ENCODE results near the gene SLC38A9.
A peak's percentile ranks its signal among the peaks of the same experiment; 100 is the strongest.
"Not testable (repeated sequence)": the region's sequence is repeated elsewhere in the genome, so short reads cannot be mapped to it uniquely, and the experiment has no call there.

SLC38A9 gene

DNA sequence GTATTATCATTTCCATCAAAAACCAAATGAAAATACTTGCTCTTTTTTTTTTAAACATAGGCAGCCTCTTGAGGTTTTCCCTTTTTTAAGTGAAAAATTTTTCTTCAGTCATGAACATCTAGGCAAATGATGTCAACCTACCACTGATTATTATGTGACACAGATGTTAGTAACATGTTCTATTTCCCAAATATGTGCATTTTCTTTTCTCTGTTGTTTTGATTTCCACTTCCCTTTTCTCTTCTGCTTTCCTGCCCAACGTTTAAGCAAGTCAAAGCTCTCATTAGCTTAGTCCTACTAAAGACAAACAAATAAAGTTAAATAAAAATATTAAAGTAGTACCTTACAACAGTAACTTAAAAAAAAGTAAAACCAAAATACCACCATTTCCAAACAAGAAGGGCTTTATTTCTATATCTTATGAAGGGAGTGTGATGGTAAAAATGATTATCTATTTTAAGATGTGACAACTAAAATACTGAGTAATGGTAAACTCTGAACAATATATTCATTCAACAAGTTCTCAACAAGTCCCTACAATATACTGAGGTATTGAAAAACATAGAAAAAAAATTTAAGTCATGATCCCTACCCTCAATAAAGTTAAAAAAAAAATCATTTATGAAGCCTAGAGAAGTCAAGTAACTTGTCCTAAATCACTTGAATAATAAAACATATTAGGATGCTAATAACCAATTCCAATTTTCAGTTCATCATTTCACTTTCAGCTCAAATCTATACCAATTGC is 9.4 kb downstream of the SLC38A9 start:
- no peak overlapping the region for H3K4me3 ChIP-seq (ENCODE audit: low read depth in 1 of 2, low read length in 2 of 2)
- H3K36me3 ChIP-seq (ENCODE audit: control insufficient read depth in 1 of 2, insufficient read depth in 2 of 2, low read length in 2 of 2): no peaks in the 10 kb centered on the region
- no peaks in the 10 kb centered on the region for H3K4me1 ChIP-seq (ENCODE audit: control insufficient read depth in 1 of 2, insufficient read depth in 2 of 2, low read length in 2 of 2)
- no peaks in the 10 kb centered on the region for H3K27me3 ChIP-seq (ENCODE audit: low read depth, low read length)
- H3K9me3 ChIP-seq (ENCODE audit: control insufficient read depth in 1 of 2, low read length in 2 of 2): no peaks in the 10 kb centered on the region
- H3K27ac ChIP-seq (ENCODE audit: low read length): no peak overlapping the region

DNA sequence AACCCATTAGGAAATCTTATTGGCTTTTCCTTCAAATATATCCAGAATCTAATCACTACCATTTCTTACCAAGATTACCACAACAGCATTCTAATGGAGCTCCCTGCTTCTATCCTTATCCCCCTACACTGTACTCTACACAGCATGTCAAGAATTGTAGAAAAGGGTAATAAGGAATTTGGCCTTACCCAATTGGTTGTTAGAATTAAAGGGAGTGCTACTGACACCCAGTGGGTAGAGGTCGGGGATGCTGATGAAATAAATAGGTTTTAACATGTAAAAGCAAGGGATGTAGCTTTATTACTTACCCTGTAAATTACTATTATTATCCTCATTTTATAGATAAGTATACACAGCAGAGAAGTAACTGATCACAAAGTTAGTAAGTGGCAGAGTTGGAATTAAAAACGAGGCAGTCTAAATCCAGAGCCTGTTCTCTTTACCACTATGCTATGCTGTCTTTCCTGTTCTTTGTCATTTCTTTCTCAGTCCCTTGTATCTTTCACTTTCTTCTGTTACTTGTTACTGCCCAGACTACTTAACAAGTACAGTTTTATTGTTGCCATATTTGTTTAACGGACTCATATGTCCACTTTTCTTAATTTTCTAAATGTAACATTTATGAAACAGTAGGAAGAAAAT is 10.5 kb downstream of the SLC38A9 start:
- Histone ChIP-seq H3K4me1 (ENCODE audit: control insufficient read depth in 1 of 2, insufficient read depth in 2 of 2, low read length in 2 of 2) (no peaks in the 10 kb centered on the region), H3K27me3 (ENCODE audit: low read depth, low read length) (no peaks in the 10 kb centered on the region), H3K4me3 (ENCODE audit: low read depth in 1 of 2, low read length in 2 of 2) (no peak overlapping the region), H3K27ac (ENCODE audit: low read length) (no peak overlapping the region), H3K9me3 (ENCODE audit: control insufficient read depth in 1 of 2, low read length in 2 of 2) (no peaks in the 10 kb centered on the region), H3K36me3 (ENCODE audit: control insufficient read depth in 1 of 2, insufficient read depth in 2 of 2, low read length in 2 of 2) (no peaks in the 10 kb centered on the region)

DNA sequence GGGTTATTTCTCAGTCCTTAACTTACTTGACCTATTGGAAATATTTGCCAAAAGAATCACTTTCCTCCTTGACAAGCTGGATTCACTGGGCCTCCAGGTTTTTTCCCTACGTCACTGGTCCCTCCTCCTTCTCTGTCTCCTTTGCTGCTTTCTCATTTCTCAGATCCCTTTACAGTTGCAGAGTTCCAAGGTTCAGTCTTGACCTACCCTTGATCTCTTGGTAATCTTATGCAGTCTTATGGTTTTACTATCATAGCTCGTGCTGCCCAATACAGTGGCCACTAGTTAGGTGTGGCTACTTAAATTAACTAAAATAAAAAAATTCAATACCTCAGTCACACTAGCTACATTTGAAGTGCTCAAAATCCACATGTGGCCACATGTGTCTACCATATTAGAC is 11.4 kb downstream of the SLC38A9 start:
- H3K9me3 ChIP-seq (ENCODE audit: control insufficient read depth in 1 of 2, low read length in 2 of 2): no peaks in the 10 kb centered on the region
- H3K27me3 ChIP-seq (ENCODE audit: low read depth, low read length): no peaks in the 10 kb centered on the region
- H3K4me1 ChIP-seq (ENCODE audit: control insufficient read depth in 1 of 2, insufficient read depth in 2 of 2, low read length in 2 of 2): no peaks in the 10 kb centered on the region
- H3K27ac ChIP-seq (ENCODE audit: low read length): no peak overlapping the region
- no peak overlapping the region for H3K4me3 ChIP-seq (ENCODE audit: low read depth in 1 of 2, low read length in 2 of 2)
- H3K36me3 ChIP-seq (ENCODE audit: control insufficient read depth in 1 of 2, insufficient read depth in 2 of 2, low read length in 2 of 2): no peaks in the 10 kb centered on the region

- Histone ChIP-seq H3K4me3 (ENCODE audit: low read depth in 1 of 2, low read length in 2 of 2) (no peak overlapping the region), H3K27me3 (ENCODE audit: low read depth, low read length) (no peaks in the 10 kb centered on the region), H3K36me3 (ENCODE audit: control insufficient read depth in 1 of 2, insufficient read depth in 2 of 2, low read length in 2 of 2) (no peaks in the 10 kb centered on the region), H3K4me1 (ENCODE audit: control insufficient read depth in 1 of 2, insufficient read depth in 2 of 2, low read length in 2 of 2) (no peaks in the 10 kb centered on the region), H3K27ac (ENCODE audit: low read length) (no peak overlapping the region), H3K9me3 (ENCODE audit: control insufficient read depth in 1 of 2, low read length in 2 of 2) (no peaks in the 10 kb centered on the region)
These were observed 13.0 kb downstream of the SLC38A9 start for GRCh38 chr5:55699041-55699688.

GRCh38 chr5:55696704-55697103 is 15.4 kb downstream of the SLC38A9 start:
- not testable (repeated sequence) for H3K4me1 ChIP-seq (ENCODE audit: control insufficient read depth in 1 of 2, insufficient read depth in 2 of 2, low read length in 2 of 2); H3K27ac ChIP-seq (ENCODE audit: low read length); H3K4me3 ChIP-seq (ENCODE audit: low read depth in 1 of 2, low read length in 2 of 2); H3K9me3 ChIP-seq (ENCODE audit: control insufficient read depth in 1 of 2, low read length in 2 of 2); H3K36me3 ChIP-seq (ENCODE audit: control insufficient read depth in 1 of 2, insufficient read depth in 2 of 2, low read length in 2 of 2); H3K27me3 ChIP-seq (ENCODE audit: low read depth, low read length)

DNA sequence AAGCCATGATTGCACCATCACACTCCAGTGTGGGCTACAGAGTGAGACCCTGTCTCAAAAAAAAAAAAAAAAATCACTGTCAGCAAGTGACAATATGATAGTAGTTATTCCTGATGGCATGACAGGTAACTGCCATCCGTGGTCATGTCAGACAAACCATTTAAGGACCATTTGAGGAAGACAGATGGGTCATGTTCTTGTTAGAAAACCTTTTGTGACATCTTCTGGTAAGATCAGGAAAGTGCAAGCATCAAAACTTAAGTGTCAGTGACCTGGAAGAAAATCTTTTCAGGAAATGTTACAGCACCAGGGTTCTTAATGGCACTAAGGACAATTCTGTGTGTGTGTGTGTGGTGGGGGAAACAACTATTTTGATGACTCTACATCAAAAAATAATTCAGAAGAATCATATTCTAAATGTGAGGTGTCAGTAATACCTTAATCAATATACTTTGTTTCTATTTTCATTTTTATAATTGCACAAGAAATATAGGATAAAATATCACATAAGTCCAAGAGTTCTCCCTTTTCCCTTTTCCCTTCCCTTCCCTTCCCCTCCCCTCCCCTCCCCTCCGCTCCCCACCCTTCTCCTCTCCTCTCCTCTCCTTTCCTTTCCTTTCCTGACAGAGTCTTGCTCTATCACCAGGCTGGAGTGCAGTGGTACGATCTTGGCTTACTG is 17.8 kb downstream of the SLC38A9 start:
- Histone ChIP-seq H3K27me3 (ENCODE audit: low read depth, low read length) (no peaks in the 10 kb centered on the region), H3K36me3 (ENCODE audit: control insufficient read depth in 1 of 2, insufficient read depth in 2 of 2, low read length in 2 of 2) (no peaks in the 10 kb centered on the region), H3K4me1 (ENCODE audit: control insufficient read depth in 1 of 2, insufficient read depth in 2 of 2, low read length in 2 of 2) (peaks cover 10 to 20% of the 10 kb centered on the region in 2 donors), H3K9me3 (ENCODE audit: control insufficient read depth in 1 of 2, low read length in 2 of 2) (no peaks in the 10 kb centered on the region), H3K4me3 (ENCODE audit: low read depth in 1 of 2, low read length in 2 of 2) (no peak overlapping the region), H3K27ac (ENCODE audit: low read length) (no peak overlapping the region)

- Histone ChIP-seq H3K9me3 (ENCODE audit: control insufficient read depth in 1 of 2, low read length in 2 of 2) (no peaks in the 10 kb centered on the region), H3K4me3 (ENCODE audit: low read depth in 1 of 2, low read length in 2 of 2) (no peak overlapping the region), H3K27ac (ENCODE audit: low read length) (no peak overlapping the region), H3K4me1 (ENCODE audit: control insufficient read depth in 1 of 2, insufficient read depth in 2 of 2, low read length in 2 of 2) (peaks cover 10 to 20% of the 10 kb centered on the region in 2 donors), H3K27me3 (ENCODE audit: low read depth, low read length) (no peaks in the 10 kb centered on the region), H3K36me3 (ENCODE audit: control insufficient read depth in 1 of 2, insufficient read depth in 2 of 2, low read length in 2 of 2) (no peaks in the 10 kb centered on the region)
These were observed 19.6 kb downstream of the SLC38A9 start for GRCh38 chr5:55692509-55692908.

DNA sequence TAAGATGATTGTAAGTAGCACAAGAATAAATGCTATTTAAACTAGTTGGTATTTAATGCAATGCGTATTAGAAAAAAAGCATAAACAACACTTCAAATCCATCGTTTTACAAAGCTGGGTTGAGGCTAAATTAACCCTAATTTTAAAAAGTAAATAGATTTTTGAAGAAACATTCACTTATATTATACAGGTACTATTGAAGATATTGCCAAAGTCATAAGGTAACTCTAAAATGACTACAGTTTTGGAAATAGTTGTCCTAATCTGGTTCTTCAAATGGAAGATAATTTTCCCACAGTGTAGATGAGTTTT is 20.1 kb downstream of the SLC38A9 start:
- Histone ChIP-seq H3K9me3 (ENCODE audit: control insufficient read depth in 1 of 2, low read length in 2 of 2) (no peaks in the 10 kb centered on the region), H3K27me3 (ENCODE audit: low read depth, low read length) (no peaks in the 10 kb centered on the region), H3K4me1 (ENCODE audit: control insufficient read depth in 1 of 2, insufficient read depth in 2 of 2, low read length in 2 of 2) (peaks cover 10 to 20% of the 10 kb centered on the region in 2 donors), H3K4me3 (ENCODE audit: low read depth in 1 of 2, low read length in 2 of 2) (no peak overlapping the region), H3K27ac (ENCODE audit: low read length) (no peak overlapping the region), H3K36me3 (ENCODE audit: control insufficient read depth in 1 of 2, insufficient read depth in 2 of 2, low read length in 2 of 2) (no peaks in the 10 kb centered on the region)

DNA sequence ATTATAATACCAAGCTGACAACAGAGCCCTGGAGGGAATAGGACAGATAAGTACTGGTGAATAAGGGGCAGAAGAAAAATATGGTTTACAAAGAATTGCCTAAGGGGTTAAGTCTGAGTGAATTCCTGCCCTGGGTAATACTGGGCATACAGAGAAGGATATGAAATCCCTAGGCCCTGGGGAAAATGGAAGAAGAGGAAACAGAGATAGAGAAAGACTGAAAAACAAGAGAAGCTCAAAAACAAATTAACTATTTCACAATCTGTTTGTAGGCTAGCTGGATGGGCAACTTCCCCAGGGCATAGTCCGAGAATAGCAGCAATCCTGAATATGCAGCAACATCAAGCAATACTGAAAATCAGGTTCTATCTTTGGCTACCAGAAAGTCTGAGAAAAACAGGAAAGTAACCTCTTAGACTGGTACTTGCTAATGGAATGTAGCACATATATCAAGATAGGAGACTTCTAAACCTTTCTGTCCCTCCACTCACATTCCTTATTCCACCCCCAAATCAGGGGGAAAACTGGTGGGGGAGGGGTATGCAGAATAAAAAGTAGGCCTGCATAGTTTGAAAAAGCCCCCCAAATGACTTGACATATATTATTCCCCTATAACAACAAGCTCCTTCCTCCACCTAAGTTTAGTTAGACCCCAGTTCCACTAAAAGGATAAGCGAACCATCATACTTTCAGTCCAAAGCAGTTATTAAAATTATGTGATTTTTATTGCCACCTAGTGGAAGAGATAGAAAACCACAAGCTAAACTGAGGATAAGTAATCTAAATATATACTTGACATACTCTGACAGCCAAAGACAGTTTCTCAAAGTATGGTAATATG is 20.6 kb downstream of the SLC38A9 start:
- H3K27ac ChIP-seq (ENCODE audit: low read length): no peak overlapping the region
- no peaks in the 10 kb centered on the region for H3K9me3 ChIP-seq (ENCODE audit: control insufficient read depth in 1 of 2, low read length in 2 of 2)
- H3K4me1 ChIP-seq (ENCODE audit: control insufficient read depth in 1 of 2, insufficient read depth in 2 of 2, low read length in 2 of 2): peaks cover 10 to 20% of the 10 kb centered on the region in 2 donors
- H3K27me3 ChIP-seq (ENCODE audit: low read depth, low read length): no peaks in the 10 kb centered on the region
- H3K36me3 ChIP-seq (ENCODE audit: control insufficient read depth in 1 of 2, insufficient read depth in 2 of 2, low read length in 2 of 2): no peaks in the 10 kb centered on the region
- peak overlapping the region; percentile 12 to 28 for H3K4me3 ChIP-seq (ENCODE audit: low read depth in 1 of 2, low read length in 2 of 2)

- Histone ChIP-seq H3K27me3 (ENCODE audit: low read depth, low read length) (no peaks in the 10 kb centered on the region), H3K36me3 (ENCODE audit: control insufficient read depth in 1 of 2, insufficient read depth in 2 of 2, low read length in 2 of 2) (no peaks in the 10 kb centered on the region), H3K9me3 (ENCODE audit: control insufficient read depth in 1 of 2, low read length in 2 of 2) (no peaks in the 10 kb centered on the region), H3K4me3 (ENCODE audit: low read depth in 1 of 2, low read length in 2 of 2) (no peak overlapping the region), H3K27ac (ENCODE audit: low read length) (no peak overlapping the region), H3K4me1 (ENCODE audit: control insufficient read depth in 1 of 2, insufficient read depth in 2 of 2, low read length in 2 of 2) (peaks cover 0 to 4% of the 10 kb centered on the region in 2 donors)
These were observed 30.1 kb downstream of the SLC38A9 start for GRCh38 chr5:55682071-55682470.

- Histone ChIP-seq H3K9me3 (ENCODE audit: control insufficient read depth in 1 of 2, low read length in 2 of 2) (no peaks in the 10 kb centered on the region), H3K36me3 (ENCODE audit: control insufficient read depth in 1 of 2, insufficient read depth in 2 of 2, low read length in 2 of 2) (no peaks in the 10 kb centered on the region), H3K27ac (ENCODE audit: low read length) (no peak overlapping the region), H3K4me1 (ENCODE audit: control insufficient read depth in 1 of 2, insufficient read depth in 2 of 2, low read length in 2 of 2) (peaks cover 0 to 4% of the 10 kb centered on the region in 2 donors), H3K4me3 (ENCODE audit: low read depth in 1 of 2, low read length in 2 of 2) (no peak overlapping the region), H3K27me3 (ENCODE audit: low read depth, low read length) (no peaks in the 10 kb centered on the region)
These were observed 30.8 kb downstream of the SLC38A9 start for GRCh38 chr5:55681301-55681700.

All from muscle layer of duodenum (tissue), 2 donors.